ENCODE data around the gene TMEM100.

TMEM100 gene

GRCh38 chr17:55717898-55718735 lies 4.5 kb downstream of the TMEM100 start:
- no peak for TF ChIP-seq ZFX (IDR thresholded peaks at IDR 0.05; ENCODE audit: borderline replicate concordance)
- peak; percentile 92 for TF ChIP-seq CTCF (IDR thresholded peaks at IDR 0.05)
- no peak overlapping the region for H3K27ac ChIP-seq

- TF ChIP-seq CTCF (IDR thresholded peaks at IDR 0.05) (no peak), ZFX (IDR thresholded peaks at IDR 0.05; ENCODE audit: borderline replicate concordance) (no peak)
- H3K27ac ChIP-seq: no peak overlapping the region
These were observed 5.2 kb downstream of the TMEM100 start for GRCh38 chr17:55717432-55717831.

GRCh38 chr17:55710829-55711496 lies 11.7 kb downstream of the TMEM100 start:
- TF ChIP-seq ZFX (IDR thresholded peaks at IDR 0.05; ENCODE audit: borderline replicate concordance) (no peak), CTCF (IDR thresholded peaks at IDR 0.05) (no peak)
- H3K27ac ChIP-seq: no peak overlapping the region

GRCh38 chr17:55710410-55710809 lies 12.3 kb downstream of the TMEM100 start:
- H3K27ac ChIP-seq: no peak overlapping the region
- TF ChIP-seq ZFX (IDR thresholded peaks at IDR 0.05; ENCODE audit: borderline replicate concordance): no peak
- TF ChIP-seq CTCF (IDR thresholded peaks at IDR 0.05): no peak

- H3K27ac ChIP-seq: no peak overlapping the region
- no peak for TF ChIP-seq CTCF (IDR thresholded peaks at IDR 0.05)
- no peak for TF ChIP-seq ZFX (IDR thresholded peaks at IDR 0.05; ENCODE audit: borderline replicate concordance)
These were observed 12.7 kb downstream of the TMEM100 start for GRCh38 chr17:55709984-55710383.

GRCh38 chr17:55709440-55709839 lies 13.2 kb downstream of the TMEM100 start:
- no peak for TF ChIP-seq ZFX (IDR thresholded peaks at IDR 0.05; ENCODE audit: borderline replicate concordance)
- no peak for TF ChIP-seq CTCF (IDR thresholded peaks at IDR 0.05)

More at GRCh38 chr17:55709440-55709839, 13.2 kb downstream of the TMEM100 start:
- no peak overlapping the region for H3K27ac ChIP-seq
